GM15510 (cell line): ENCODE data around the gene RNF225.

Experiments
- POLR2A ChIP-seq: IDR thresholded peaks from 3 replicates; pipeline ENCODE4 v1.6.1; 2011; ENCODE audit warnings: borderline replicate concordance; ENCODE audit not compliant: insufficient read length; ENCODE audit errors: extremely low read depth

Gene RNF225

GRCh38 chr19:58356766-58357480 lies 38.5 kb upstream of the RNF225 start:
- no peak for TF ChIP-seq POLR2A

GRCh38 chr19:58357481-58358145 lies 37.8 kb upstream of the RNF225 start:
- TF ChIP-seq POLR2A, result no peak

GRCh38 chr19:58361900-58362271 lies 33.6 kb upstream of the RNF225 start:
- no peak for TF ChIP-seq POLR2A

- peak; percentile 78 for TF ChIP-seq POLR2A
These were observed 33.0 kb upstream of the RNF225 start, which contains the start of gene ZNF497 for GRCh38 chr19:58362272-58362994. Gene ZNF497 (minus strand): TSS chr19:58362751. CDS start chr19:58357635, 5,116 bp downstream.

GRCh38 chr19:58364146-58364545 lies 31.3 kb upstream of the RNF225 start:
- no peak for TF ChIP-seq POLR2A

GRCh38 chr19:58366585-58367430 lies 28.6 kb upstream of the RNF225 start:
- TF ChIP-seq POLR2A, result no peak

- no peak for TF ChIP-seq POLR2A
These were observed 27.6 kb upstream of the RNF225 start for GRCh38 chr19:58367698-58368454.

GRCh38 chr19:58368561-58369360 lies 26.7 kb upstream of the RNF225 start:
- no peak for TF ChIP-seq POLR2A

- no peak for TF ChIP-seq POLR2A
These were observed 22.9 kb upstream of the RNF225 start for GRCh38 chr19:58372311-58373133.

GRCh38 chr19:58374200-58374599 lies 21.3 kb upstream of the RNF225 start:
- no peak for TF ChIP-seq POLR2A

GRCh38 chr19:58379246-58379645 lies 16.2 kb upstream of the RNF225 start:
- no peak for TF ChIP-seq POLR2A

GRCh38 chr19:58380037-58380661 lies 15.3 kb upstream of the RNF225 start:
- TF ChIP-seq POLR2A, result no peak
